Measurements from ENCODE around the gene DNTTIP2. TPM values are rescaled to one million over a fixed set of nuclear protein-coding genes. Genes with fewer than 3 reads are reported as not detected.

The DNTTIP2 gene
- total RNA-seq, 2 donors from 2014 or later = 34.4 to 46.9 TPM

DNA sequence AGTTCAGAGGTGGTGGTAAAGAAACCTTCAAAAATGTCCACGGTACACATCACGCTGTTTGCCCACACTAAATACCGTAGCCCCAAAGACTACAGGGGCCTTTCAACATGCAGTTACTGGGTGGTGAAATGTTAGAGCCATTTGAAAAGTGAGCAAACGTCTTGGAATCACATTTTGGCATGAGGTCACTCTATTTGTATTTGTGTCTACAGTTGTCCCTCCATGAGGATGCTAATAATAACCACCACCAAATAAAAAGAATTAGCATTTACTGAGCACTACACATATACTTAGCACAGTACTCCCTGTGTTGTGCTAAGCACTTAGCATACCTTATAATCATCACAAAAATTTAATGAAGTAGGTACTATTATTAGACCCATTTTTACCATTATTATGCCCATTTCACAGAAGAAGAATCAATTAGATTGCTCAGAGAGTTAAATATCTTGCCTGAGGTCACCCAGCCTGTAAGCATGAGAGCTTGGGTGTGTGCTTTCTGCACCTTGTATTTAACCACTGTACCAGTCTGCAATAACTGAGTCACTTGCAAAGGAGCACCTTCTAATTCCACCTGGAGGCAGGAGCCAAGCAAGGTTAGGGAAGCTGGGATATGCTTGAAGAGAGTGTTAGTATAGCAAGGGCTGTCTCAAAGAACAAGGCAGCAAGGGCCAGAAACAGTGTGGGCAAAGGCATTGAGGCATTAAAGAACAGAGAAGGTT lies 57.4 kb downstream of the DNTTIP2 start:
- intact Hi-C loops (cut with DNase I) = no loop called here
- no peak for DNase-seq
- ATAC-seq = no peak

DNA sequence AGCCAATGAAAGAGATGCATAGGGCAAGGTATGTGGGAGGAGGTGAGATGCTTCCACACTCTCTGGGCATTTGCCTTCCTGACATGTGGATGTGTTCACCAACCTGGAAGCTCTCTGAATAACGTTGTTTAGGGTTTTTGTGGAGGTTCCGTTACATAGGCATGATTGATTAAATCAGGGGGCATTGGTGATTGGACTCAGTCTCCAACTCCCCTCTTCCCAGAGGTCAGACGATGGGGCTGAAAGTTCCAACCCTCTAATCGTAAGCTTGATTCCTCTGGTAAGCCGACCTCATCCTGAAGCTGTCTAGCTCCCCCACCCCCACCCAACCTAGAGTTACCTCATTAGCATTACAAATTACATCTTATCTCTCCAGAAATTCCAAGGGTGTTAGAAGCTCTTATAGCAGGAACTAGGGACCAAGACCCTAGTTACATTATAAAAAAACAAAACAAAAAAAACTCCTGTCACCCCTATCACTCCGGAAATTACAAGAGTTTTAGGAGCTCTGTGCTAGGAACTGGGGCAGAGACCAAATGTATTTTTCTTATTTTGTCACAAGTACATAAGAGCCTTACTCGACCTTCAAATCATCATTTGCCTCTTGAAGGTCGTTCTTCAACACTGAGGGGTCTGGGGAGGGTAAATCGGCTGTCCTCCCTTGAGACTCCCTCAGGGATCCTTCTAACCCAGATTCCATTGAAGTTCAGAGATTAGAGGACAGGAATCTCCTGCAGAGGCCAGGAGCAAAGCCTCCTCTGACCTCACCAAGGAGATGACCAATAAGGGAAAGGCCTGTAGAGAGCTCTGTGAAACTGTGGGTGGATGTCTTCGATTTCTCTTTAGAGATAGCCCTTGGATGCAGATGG lies 58.2 kb downstream of the DNTTIP2 start:
- DNase-seq = no peak
- ATAC-seq = no peak
- intact Hi-C loops (cut with DNase I) = no loop called here

DNA sequence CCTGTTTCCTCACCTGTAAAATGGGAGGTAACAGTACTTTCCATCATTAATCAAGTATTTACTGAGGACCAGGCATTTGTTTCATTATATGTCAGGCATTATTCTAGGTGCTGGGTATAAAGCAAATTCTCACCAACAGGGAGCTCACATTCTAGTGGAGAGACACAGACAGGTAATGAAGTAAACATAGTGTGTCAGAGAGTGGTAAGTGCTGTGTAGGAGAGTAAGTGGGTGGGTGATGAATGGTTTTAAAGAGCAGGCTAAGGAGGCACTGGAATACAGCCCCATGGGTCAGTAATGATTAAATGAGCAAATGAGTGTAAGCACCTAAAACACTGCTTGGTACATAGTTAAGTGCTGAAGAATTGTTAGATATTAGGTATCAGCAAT lies 60.4 kb downstream of the DNTTIP2 start:
- intact Hi-C loops (cut with DNase I) = no loop called here
- no peak for ATAC-seq
- DNase-seq = no peak

DNA sequence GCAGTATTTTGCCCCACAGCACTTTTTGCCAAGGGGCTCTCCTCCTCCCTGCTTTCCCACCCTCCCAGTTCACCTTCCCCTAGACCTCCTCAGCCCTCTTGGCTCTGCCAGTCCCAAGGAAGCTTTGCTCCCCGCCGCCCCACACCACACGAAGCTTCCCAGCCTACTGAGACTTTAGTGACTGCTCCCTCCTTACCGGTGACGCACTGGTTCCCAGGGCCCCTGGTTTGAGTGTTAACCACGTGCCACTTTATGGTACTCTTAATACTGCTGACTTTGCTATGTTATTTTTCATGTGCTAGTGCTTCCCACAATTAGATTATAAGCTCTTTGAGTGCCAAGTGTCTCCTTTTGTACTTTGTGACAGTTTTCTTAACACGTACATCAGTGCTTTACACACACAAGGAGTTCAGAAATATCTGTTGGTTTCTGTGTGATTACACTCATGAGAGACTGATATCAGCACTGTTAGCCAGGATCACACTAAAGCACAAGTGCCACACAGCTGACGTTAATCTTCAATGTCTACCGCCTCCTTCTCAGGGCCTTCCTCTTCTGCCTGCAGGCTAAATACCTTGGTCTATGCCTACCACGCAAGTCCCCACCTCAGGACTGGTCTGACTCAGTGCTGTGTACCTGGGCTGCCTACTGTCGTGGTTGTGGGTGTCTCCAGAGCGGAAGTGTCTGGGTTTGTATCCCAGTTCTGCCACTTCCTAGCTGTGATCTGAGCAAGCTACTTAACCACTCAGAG lies 61.0 kb downstream of the DNTTIP2 start:
- intact Hi-C loops (cut with DNase I) = no loop called here
- DNase-seq (no peak), ATAC-seq (no peak)

DNA sequence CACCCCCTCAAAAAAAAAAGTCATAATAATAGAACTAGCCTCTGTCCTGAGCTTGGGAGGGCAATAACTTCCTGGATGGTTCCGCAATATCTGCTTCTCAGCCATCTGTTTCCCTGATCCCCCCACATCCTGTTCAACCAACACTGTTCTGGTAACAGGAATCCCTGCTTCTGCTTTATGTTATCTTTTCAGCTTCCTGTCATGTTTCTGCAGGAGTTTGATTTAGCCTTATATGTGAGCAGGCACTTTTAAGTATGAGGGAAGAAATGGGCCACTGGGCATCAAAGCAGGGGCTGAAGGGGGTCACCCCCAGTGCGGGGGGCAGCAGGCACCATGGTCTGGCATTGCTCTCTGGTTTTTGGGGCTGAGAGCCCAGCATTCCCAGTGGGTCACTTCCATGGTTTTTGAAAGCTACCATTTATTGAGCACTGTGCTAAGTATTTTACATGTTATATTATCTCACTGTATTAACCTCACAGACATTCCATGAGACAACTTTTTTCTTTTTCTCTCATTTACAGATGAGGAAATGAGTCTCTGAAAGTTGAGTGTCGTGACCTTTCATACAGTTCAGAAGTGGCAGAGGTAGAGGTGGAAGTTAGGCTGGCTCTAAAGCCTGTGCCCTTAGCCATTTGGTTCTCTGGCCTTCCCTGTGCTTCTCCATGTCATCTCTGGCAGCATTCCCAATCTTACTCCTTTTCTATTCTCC lies 61.9 kb downstream of the DNTTIP2 start:
- peak; percentile 28 for DNase-seq
- intact Hi-C loops (cut with DNase I) = no loop called here
- peak; percentile 53 to 56 for ATAC-seq

Small RNA genes lying within 50 kb of the gene (microRNA-seq; reads per million reads assigned to microRNA genes)
- 7.1 to 7.6 reads per million in 2 donors for gene MIR760

Other genes with a start within 250 kb of the DNTTIP2 start
- 10 to 100 TPM; 12.4 to 17.5 TPM for gene BCAR3, start 197.4 kb downstream of the DNTTIP2 start, total RNA-seq
- 10 to 100 TPM; 10.1 to 10.8 TPM for gene GCLM, start 30.2 kb upstream of the DNTTIP2 start, total RNA-seq
- gene ABCA4, start 241.9 kb upstream of the DNTTIP2 start, total RNA-seq = under 1 TPM; 0.21 TPM

Data from left cardiac atrium (tissue), 4 donors.